HEK293T (cell line): ENCODE measurements around the gene ZBTB7B.

Source experiments
- ARNT ChIP-seq: fragments of 450-650 bp; IDR thresholded peaks from 2 replicates; pipeline ENCODE4 v1.6.1; 2017; ENCODE audit warnings: mild to moderate bottlenecking
- BHLHE40 ChIP-seq: fragments of 450-650 bp; IDR thresholded peaks from 2 replicates; pipeline ENCODE4 v1.6.1; 2016; ENCODE audit warnings: mild to moderate bottlenecking, moderate library complexity, borderline replicate concordance
- CTBP1 ChIP-seq: fragments of 450-650 bp; IDR thresholded peaks from 2 replicates; pipeline ENCODE4 v1.6.1; 2016; ENCODE audit warnings: borderline replicate concordance
- ELF4 ChIP-seq: fragments of 450-650 bp; IDR thresholded peaks from 2 replicates; pipeline ENCODE4 v1.6.1; 2017; ENCODE audit warnings: antibody characterized with exemption
- FOXA1 ChIP-seq: fragments of 450-650 bp; IDR thresholded peaks from 2 replicates; pipeline ENCODE4 v1.6.1; 2016; ENCODE audit warnings: mild to moderate bottlenecking
- FOXK2 ChIP-seq: fragments of 450-650 bp; IDR thresholded peaks from 2 replicates; pipeline ENCODE4 v1.6.1; 2016; ENCODE audit warnings: mild to moderate bottlenecking
- FOXM1 ChIP-seq: fragments of 450-650 bp; IDR thresholded peaks from 2 replicates; pipeline ENCODE4 v1.6.1; 2017; ENCODE audit warnings: mild to moderate bottlenecking, borderline replicate concordance
- HDGF ChIP-seq: fragments of 450-650 bp; IDR thresholded peaks from 2 replicates; pipeline ENCODE4 v1.6.1; 2017; ENCODE audit warnings: antibody characterized with exemption, borderline replicate concordance
- L3MBTL2 ChIP-seq: fragments of 450-650 bp; conservative IDR thresholded peaks from 2 replicates; pipeline ENCODE4 v1.6.1; 2016; ENCODE audit warnings: mild to moderate bottlenecking
- LEF1 ChIP-seq: fragments of 450-650 bp; IDR thresholded peaks from 2 replicates; pipeline ENCODE4 v1.6.1; 2017; ENCODE audit warnings: mild to moderate bottlenecking, borderline replicate concordance
- NFRKB ChIP-seq: fragments of 450-650 bp; IDR thresholded peaks from 2 replicates; pipeline ENCODE4 v1.6.1; 2016; ENCODE audit warnings: mild to moderate bottlenecking, moderate library complexity
- SP1 ChIP-seq: fragments of 450-650 bp; IDR thresholded peaks from 2 replicates; pipeline ENCODE4 v1.6.1; 2017
- SUZ12 ChIP-seq: fragments of 450-650 bp; IDR thresholded peaks from 2 replicates; pipeline ENCODE4 v1.6.1; 2016; ENCODE audit warnings: mild to moderate bottlenecking
- TARDBP ChIP-seq: fragments of 450-650 bp; IDR thresholded peaks from 2 replicates; pipeline ENCODE4 v1.6.1; 2016

- TF ChIP-seq L3MBTL2: no peak
- no peak for TF ChIP-seq FOXK2
- no peak for TF ChIP-seq FOXM1
- TF ChIP-seq SUZ12: no peak
- TF ChIP-seq ARNT: no peak
- no peak for TF ChIP-seq HDGF
- TF ChIP-seq BHLHE40: no peak
- no peak for TF ChIP-seq NFRKB
- no peak for TF ChIP-seq TARDBP
- TF ChIP-seq FOXA1: no peak
- no peak for TF ChIP-seq SP1
- no peak for TF ChIP-seq LEF1
- no peak for TF ChIP-seq CTBP1
- no peak for TF ChIP-seq ELF4
Measured at GRCh38 chr1:155010211-155010918, 7.8 kb downstream of the ZBTB7B start.
